ENCODE measurements around the gene CCDC85B.
A peak's percentile ranks its signal among the peaks of the same experiment; 100 is the strongest.

DNA sequence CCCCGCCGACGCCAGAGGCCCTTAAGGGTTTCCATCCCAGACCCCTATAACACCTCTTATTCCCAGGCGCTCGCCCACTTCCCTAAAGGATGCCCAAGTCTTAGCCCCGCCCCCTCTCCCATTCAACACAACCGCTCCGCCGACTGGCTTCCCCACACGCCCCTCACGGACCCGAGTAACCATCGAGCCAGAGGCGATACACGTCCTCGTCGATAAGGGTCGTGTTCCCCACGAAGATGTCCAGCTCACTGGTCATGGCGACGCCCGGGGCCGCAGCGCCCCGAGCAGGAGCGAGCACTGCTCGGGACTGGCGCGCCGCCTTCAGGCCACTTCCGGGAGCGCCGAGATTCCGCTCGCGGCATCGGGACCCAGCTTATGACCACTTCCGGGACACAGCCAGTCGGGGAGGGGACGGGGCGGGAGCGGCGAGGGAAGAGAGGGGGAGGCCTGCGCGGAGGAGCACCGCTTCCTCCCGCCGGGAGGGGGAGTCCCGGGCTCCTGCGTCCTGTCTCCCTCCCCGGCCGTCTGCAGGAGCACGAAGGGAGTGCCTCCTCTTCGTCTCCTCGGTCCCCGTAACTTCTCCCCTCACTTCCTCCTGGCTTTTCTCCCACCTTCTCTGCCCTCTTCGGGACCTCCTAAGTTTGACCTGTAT is 2.2 kb upstream of the CCDC85B start, which contains the start of gene FIBP:
- TF ChIP-seq POLR2AphosphoS5 (IDR thresholded peaks at IDR 0.05; ENCODE audit: borderline replicate concordance, low read depth, low read length) (peak; percentile 97), EZH2 (IDR thresholded peaks at IDR 0.05) (no peak), FOXP2 (optimal IDR thresholded peaks at IDR 0.05; ENCODE audit: control extremely low read depth, extremely low read length, insufficient read depth) (no peak)

Data from SK-N-MC (cell line).